DND-41 (cell line): ENCODE results near the gene WNT7B.

Experiments
- ATAC-seq: fragments of 200-7000 bp; cut with Tn5 transposase; 3 replicates; pipeline ENCODE4 v1.9.1; 2021; ENCODE audit warnings: low read depth; ENCODE audit not compliant: insufficient read depth
- DNase-seq: peaks from one replicate; pipeline ENCODE4 v3.0.0-alpha.2; 2020
- H2AFZ ChIP-seq: 2 replicates; pipeline ENCODE4 v1.6.0; 2012; ENCODE audit warnings: low read depth, low read length
- H3K27ac ChIP-seq: 2 replicates; pipeline ENCODE4 v1.5.1; 2012; ENCODE audit warnings: low read length, inconsistent platforms
- H3K27me3 ChIP-seq: fragments of 200-600 bp; sonication (generic); 2 replicates; pipeline ENCODE4 v1.6.0; 2012; ENCODE audit warnings: low read length, mild to moderate bottlenecking, inconsistent platforms; ENCODE audit not compliant: insufficient read depth, poor library complexity
- H3K36me3 ChIP-seq: 2 replicates; pipeline ENCODE4 v1.5.1; 2012; ENCODE audit warnings: low read length, inconsistent platforms; ENCODE audit not compliant: insufficient read depth
- H3K4me1 ChIP-seq: 2 replicates; pipeline ENCODE4 v1.5.1; 2012; ENCODE audit warnings: mild to moderate bottlenecking, low read length; ENCODE audit not compliant: insufficient read depth
- H3K4me2 ChIP-seq: 2 replicates; pipeline ENCODE4 v1.6.0; 2012; ENCODE audit warnings: mild to moderate bottlenecking, moderate library complexity, low read length, inconsistent platforms; ENCODE audit not compliant: insufficient read depth
- H3K4me3 ChIP-seq, 2 experiments: fragments of 200-600 bp in 1 of 2; shearing (Covaris generic) in 1 of 2; 2 replicates each; pipeline ENCODE4 v1.5.1; 2012 to 2016; ENCODE audit warnings: inconsistent platforms in 2 of 2, low read length in 2 of 2, mild to moderate bottlenecking in 2 of 2, low read depth in 1 of 2, moderate library complexity in 1 of 2
- H3K79me2 ChIP-seq: 2 replicates; pipeline ENCODE4 v1.6.0; 2012; ENCODE audit warnings: low read length, inconsistent platforms; ENCODE audit not compliant: insufficient read depth
- H3K9ac ChIP-seq: 2 replicates; pipeline ENCODE4 v1.6.0; 2012; ENCODE audit warnings: low read depth, mild to moderate bottlenecking, inconsistent platforms, low read length, moderate library complexity
- H3K9me3 ChIP-seq: 2 replicates; pipeline ENCODE4 v1.5.1; 2012; ENCODE audit warnings: low read length, moderate library complexity, mild to moderate bottlenecking, inconsistent platforms; ENCODE audit not compliant: insufficient read depth, severe bottlenecking
- H4K20me1 ChIP-seq: 2 replicates; pipeline ENCODE4 v1.6.0; 2012; ENCODE audit warnings: low read length; ENCODE audit not compliant: insufficient read depth
- CTCF ChIP-seq: IDR thresholded peaks from 2 replicates; pipeline ENCODE4 v1.5.1; 2012; ENCODE audit warnings: borderline replicate concordance, low read length, moderate library complexity, mild to moderate bottlenecking; ENCODE audit not compliant: poor library complexity, severe bottlenecking; ENCODE audit errors: extremely low read depth
- EZH2 ChIP-seq: IDR thresholded peaks from 3 replicates; pipeline ENCODE4 v1.6.1; 2012; ENCODE audit warnings: borderline replicate concordance, low read depth, mild to moderate bottlenecking, moderate library complexity, low read length, inconsistent platforms; ENCODE audit not compliant: severe bottlenecking

WNT7B gene

GRCh38 chr22:45923835-45924234 lies 53.1 kb downstream of the WNT7B start:
- Histone ChIP-seq H3K36me3 (no peaks in the 10 kb centered on the region), H3K9me3 (no peaks in the 10 kb centered on the region), H3K4me1 (no peaks in the 10 kb centered on the region), H3K79me2 (no peaks in the 10 kb centered on the region), H2AFZ (no peak overlapping the region), H3K27ac (no peak overlapping the region), H3K27me3 (peaks cover 5% of the 10 kb centered on the region), H4K20me1 (peaks cover 21% of the 10 kb centered on the region), H3K4me3 (no peak overlapping the region), H3K4me2 (no peak overlapping the region), H3K9ac (no peak overlapping the region)
- no peak for ATAC-seq
- TF ChIP-seq EZH2 (no peak), CTCF (no peak)
- no peak for DNase-seq

- H3K27me3 ChIP-seq: peaks cover 2% of the 10 kb centered on the region
- no peak overlapping the region for H3K9ac ChIP-seq
- ATAC-seq: no peak
- no peak for TF ChIP-seq EZH2
- no peak overlapping the region for H3K4me3 ChIP-seq
- H2AFZ ChIP-seq: no peak overlapping the region
- DNase-seq: no peak
- no peaks in the 10 kb centered on the region for H3K9me3 ChIP-seq
- H3K79me2 ChIP-seq: no peaks in the 10 kb centered on the region
- no peak overlapping the region for H3K4me2 ChIP-seq
- no peak overlapping the region for H3K27ac ChIP-seq
- H3K36me3 ChIP-seq: no peaks in the 10 kb centered on the region
- no peaks in the 10 kb centered on the region for H3K4me1 ChIP-seq
- H4K20me1 ChIP-seq: peaks cover 16% of the 10 kb centered on the region
These were observed 53.8 kb downstream of the WNT7B start for GRCh38 chr22:45923212-45923611.

GRCh38 chr22:45922661-45923060 lies 54.3 kb downstream of the WNT7B start:
- Histone ChIP-seq H3K27ac (no peak overlapping the region), H2AFZ (no peak overlapping the region), H3K27me3 (no peaks in the 10 kb centered on the region), H3K9ac (no peak overlapping the region), H3K36me3 (no peaks in the 10 kb centered on the region), H4K20me1 (peaks cover 19% of the 10 kb centered on the region), H3K9me3 (no peaks in the 10 kb centered on the region), H3K4me3 (no peak overlapping the region), H3K4me1 (no peaks in the 10 kb centered on the region), H3K79me2 (no peaks in the 10 kb centered on the region), H3K4me2 (no peak overlapping the region)
- TF ChIP-seq EZH2: no peak
- TF ChIP-seq CTCF: no peak
- no peak for DNase-seq
- no peak for ATAC-seq

GRCh38 chr22:45922256-45922655 lies 54.7 kb downstream of the WNT7B start:
- no peak for ATAC-seq
- Histone ChIP-seq H3K9me3 (no peaks in the 10 kb centered on the region), H3K4me1 (no peaks in the 10 kb centered on the region), H3K4me3 (no peak overlapping the region), H3K4me2 (no peak overlapping the region), H3K27ac (no peak overlapping the region), H4K20me1 (peaks cover 19% of the 10 kb centered on the region), H3K27me3 (no peaks in the 10 kb centered on the region), H3K9ac (no peak overlapping the region), H3K79me2 (no peaks in the 10 kb centered on the region), H2AFZ (no peak overlapping the region), H3K36me3 (no peaks in the 10 kb centered on the region)
- TF ChIP-seq CTCF: no peak
- no peak for TF ChIP-seq EZH2
- DNase-seq: no peak
